Transverse colon (tissue), 4 donors: Measurements from ENCODE around the gene NAGLU. TPM values are rescaled to one million over a fixed set of nuclear protein-coding genes. Genes with fewer than 3 reads are reported as not detected.

Experiments
- DNase-seq: peaks from one replicate; pipeline ENCODE4 v3.0.0-alpha.2; 2019
- H3K27ac ChIP-seq, 4 donors: fragments of 200-600 bp; sonication (generic); 2 replicates each; pipeline ENCODE4 v1.5.1; 2016 to 2018; ENCODE audit warnings: inconsistent platforms in 4 of 4
- H3K27me3 ChIP-seq: fragments of 200-600 bp; sonication (generic); 2 replicates; pipeline ENCODE4 v1.5.1; 2017; ENCODE audit warnings: inconsistent platforms
- H3K36me3 ChIP-seq, 4 donors: fragments of 200-600 bp; sonication (generic); 2 replicates each; pipeline ENCODE4 v1.5.1; 2017 to 2019; ENCODE audit warnings: inconsistent platforms in 4 of 4
- H3K4me1 ChIP-seq, 4 donors: fragments of 200-600 bp; sonication (generic); 2 replicates each; pipeline ENCODE4 v1.5.1; 2017 to 2020; ENCODE audit warnings: inconsistent platforms in 4 of 4
- H3K4me3 ChIP-seq, 4 donors: fragments of 200-600 bp; sonication (generic); 1 replicate in 1 of 4; 2 replicates in 3 of 4; pipeline versions ENCODE4 v1.5.1 to v1.6.1; 2017 to 2019; ENCODE audit warnings: inconsistent platforms in 4 of 4
- H3K9me3 ChIP-seq, 2 donors: fragments of 200-600 bp; sonication (generic); 2 replicates each; pipeline ENCODE4 v1.5.1; 2017 to 2019; ENCODE audit warnings: inconsistent platforms in 2 of 2
- EP300 ChIP-seq: sonication (generic); formaldehyde crosslinking; IDR thresholded peaks from one replicate; pipeline ENCODE4 v1.6.1; 2017; ENCODE audit warnings: antibody characterized with exemption, low read depth
- POLR2A ChIP-seq: fragments of 450-650 bp; IDR thresholded peaks from one replicate; pipeline ENCODE4 v1.6.1; 2016; ENCODE audit warnings: antibody characterized with exemption, mild to moderate bottlenecking, moderate library complexity
- POLR2AphosphoS5 ChIP-seq, 3 donors: sonication (generic); formaldehyde crosslinking; IDR thresholded peaks; one replicate each; pipeline ENCODE4 v1.6.1; 2016; ENCODE audit warnings: antibody characterized with exemption in 3 of 3
- WGBS, 2 donors: methylation state at CpG; one replicate each; pipeline ENCODE4 v1.1.5; 2018; ENCODE audit warnings: low coverage in 1 of 2; 5-methylcytosine and 5-hydroxymethylcytosine counted together
- in situ Hi-C, 4 donors: fragments of 200-750 bp; cut with MboI; loops; one replicate each; pipeline versions ENCODE4 v1.15.0 to v1.15.1; 2017; ENCODE audit warnings: low sequenced_read_pairs in 3 of 4, low pct_ligation_motif_present in 1 of 4, low pct_unique_long_range_greater_than_20kb in 1 of 4
- intact Hi-C: fragments of 100-400 bp; cut with DNase I; formaldehyde crosslinking; loops from one replicate; pipeline ENCODE4 v1.15.1; 2023; ENCODE audit warnings: low total_unique reads
- total RNA-seq, 4 donors: library from RNA; depleted of rRNA; stranded (reverse); fragments of >200 nt; gene quantifications; one replicate each; pipeline ENCODE4 v1.1.0, GENCODE V29; 2016
- TF ChIP-seq, protein P1 (sequence below), 5 experiments: fragments of 200-600 bp in 3 of 5; fragments of 450-650 bp in 2 of 5; sonication (generic) in 3 of 5; IDR thresholded peaks; 1 replicate in 2 of 5; 2 replicates in 3 of 5; pipeline ENCODE4 v1.5.1; 2016 to 2017; ENCODE audit warnings: antibody characterized with exemption in 5 of 5, inconsistent platforms in 3 of 5, mild to moderate bottlenecking in 2 of 5, moderate library complexity in 1 of 5

Gene NAGLU
- total RNA-seq, 4 donors from 2014 or later: 35.4 to 95.7 (median 66.2) TPM

DNA sequence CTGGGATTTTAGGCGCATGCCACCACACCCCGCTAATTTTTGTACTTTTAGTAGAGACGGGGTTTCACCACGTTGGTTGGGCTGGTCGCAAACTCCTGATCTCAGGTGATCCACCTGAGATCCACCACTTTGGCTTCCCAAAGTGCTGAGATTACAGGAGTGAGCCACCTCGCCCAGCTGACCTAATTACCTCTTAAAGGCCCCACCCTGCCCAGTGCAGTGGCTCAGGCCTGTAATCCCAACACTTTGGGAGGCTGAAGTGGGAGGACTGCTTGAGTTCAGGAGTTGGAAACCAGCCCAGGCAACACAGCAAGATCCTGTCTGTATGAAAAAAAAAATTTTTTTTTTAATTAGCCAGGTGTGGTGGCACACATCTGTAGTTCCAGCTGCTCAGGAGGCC is 23.0 kb downstream of the NAGLU start:
- H3K27ac ChIP-seq: peak overlapping the region; percentile 33 to 50 (median 48)

DNA sequence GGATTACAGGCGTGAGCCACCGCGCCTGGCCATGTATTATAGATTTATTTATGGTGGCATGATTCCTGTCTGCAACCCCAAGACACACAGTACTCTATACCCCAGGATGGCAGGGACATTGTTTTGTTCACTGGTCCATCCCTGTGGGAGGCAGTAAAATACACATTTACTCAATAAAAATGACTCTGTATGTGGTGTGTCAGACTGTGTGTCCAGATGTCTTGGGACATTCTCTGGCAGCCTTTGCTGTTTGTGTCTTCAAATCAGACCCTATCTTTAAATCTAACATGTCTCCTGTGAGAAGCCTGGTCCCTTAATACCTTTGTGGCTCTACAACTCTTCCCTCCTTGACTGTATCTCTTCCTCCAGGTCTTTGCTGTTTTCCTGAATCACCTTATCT is 24.2 kb downstream of the NAGLU start:
- H3K36me3 ChIP-seq: peaks cover 0 to 6% (median 0%) of the 10 kb centered on the region in 4 donors
- H3K27me3 ChIP-seq: no peaks in the 10 kb centered on the region
- no peaks in the 10 kb centered on the region for H3K9me3 ChIP-seq
- no peak overlapping the region for H3K4me3 ChIP-seq
- in situ Hi-C loops: no loop called here
- H3K4me1 ChIP-seq: peaks cover 11 to 50% (median 36%) of the 10 kb centered on the region in 4 donors
- intact Hi-C loops: no loop called here
- 89% methylated on average over 3 of the region's 3 CpGs; no CpG with 5 or more reads in 1 of the 2 donors for WGBS, 2 donors
- TF ChIP-seq, protein P1, sequence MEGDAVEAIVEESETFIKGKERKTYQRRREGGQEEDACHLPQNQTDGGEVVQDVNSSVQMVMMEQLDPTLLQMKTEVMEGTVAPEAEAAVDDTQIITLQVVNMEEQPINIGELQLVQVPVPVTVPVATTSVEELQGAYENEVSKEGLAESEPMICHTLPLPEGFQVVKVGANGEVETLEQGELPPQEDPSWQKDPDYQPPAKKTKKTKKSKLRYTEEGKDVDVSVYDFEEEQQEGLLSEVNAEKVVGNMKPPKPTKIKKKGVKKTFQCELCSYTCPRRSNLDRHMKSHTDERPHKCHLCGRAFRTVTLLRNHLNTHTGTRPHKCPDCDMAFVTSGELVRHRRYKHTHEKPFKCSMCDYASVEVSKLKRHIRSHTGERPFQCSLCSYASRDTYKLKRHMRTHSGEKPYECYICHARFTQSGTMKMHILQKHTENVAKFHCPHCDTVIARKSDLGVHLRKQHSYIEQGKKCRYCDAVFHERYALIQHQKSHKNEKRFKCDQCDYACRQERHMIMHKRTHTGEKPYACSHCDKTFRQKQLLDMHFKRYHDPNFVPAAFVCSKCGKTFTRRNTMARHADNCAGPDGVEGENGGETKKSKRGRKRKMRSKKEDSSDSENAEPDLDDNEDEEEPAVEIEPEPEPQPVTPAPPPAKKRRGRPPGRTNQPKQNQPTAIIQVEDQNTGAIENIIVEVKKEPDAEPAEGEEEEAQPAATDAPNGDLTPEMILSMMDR (IDR thresholded peaks at IDR 0.05): no peak
- TF ChIP-seq POLR2A (no peak), EP300 (no peak), POLR2AphosphoS5 (IDR thresholded peaks at IDR 0.05) (no peak)
- peak overlapping the region in 1 of 4 donors; percentile 33 for H3K27ac ChIP-seq
- DNase-seq: no peak

More for the DNA sequence above, 23.0 kb downstream of the NAGLU start:
- Histone ChIP-seq H3K4me1 (peaks cover 10 to 50% (median 39%) of the 10 kb centered on the region in 4 donors), H3K4me3 (no peak overlapping the region), H3K36me3 (no peaks in the 10 kb centered on the region), H3K27me3 (no peaks in the 10 kb centered on the region), H3K9me3 (no peaks in the 10 kb centered on the region)
- no peak for TF ChIP-seq POLR2AphosphoS5 (IDR thresholded peaks at IDR 0.05)
- TF ChIP-seq, protein P1 (IDR thresholded peaks at IDR 0.05): no peak
- no peak for TF ChIP-seq EP300
- TF ChIP-seq POLR2A: no peak
- 61 to 80% methylated on average over 2 to 6 of the region's 6 CpGs for WGBS, 2 donors
- peak; percentile 54 for DNase-seq
- intact Hi-C loops (no loop called here), in situ Hi-C loops (no loop called here)

DNA sequence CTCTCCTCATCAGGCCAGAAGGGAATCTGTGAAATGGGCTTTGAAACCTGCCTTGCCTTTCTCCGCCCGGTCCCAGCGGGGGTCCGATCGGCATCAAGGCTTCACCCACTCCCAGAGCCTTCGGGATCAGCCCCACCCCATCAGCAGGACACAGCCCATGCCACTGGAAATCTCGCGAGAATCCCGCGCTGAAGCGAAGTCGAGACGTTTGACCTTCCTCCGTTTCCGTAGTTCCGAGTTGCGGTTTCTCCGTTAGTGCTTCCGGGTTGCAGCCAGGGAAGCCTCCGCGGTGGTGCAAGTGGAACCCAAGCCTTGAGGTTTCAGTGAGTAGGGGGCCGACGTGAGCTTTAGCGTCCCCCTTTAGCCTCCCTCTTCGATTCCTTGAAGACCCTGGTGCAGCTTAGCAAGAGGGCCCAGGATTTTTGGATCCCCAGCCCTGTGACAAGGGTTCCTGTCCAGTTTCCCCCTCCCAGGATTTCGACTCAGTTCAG is 25.9 kb downstream of the NAGLU start, which contains the start of gene COASY:
Gene COASY (plus strand): TSS at position 252 of the 491 bp plus-strand sequence. CDS start 475 bp downstream, outside the sequence.
- TF ChIP-seq POLR2A (peak; percentile 79), POLR2AphosphoS5 (IDR thresholded peaks at IDR 0.05) (peak; percentile 79 to 94 (median 92))
- TF ChIP-seq, protein P1 (IDR thresholded peaks at IDR 0.05): no peak
- peak; percentile 98 for DNase-seq
- intact Hi-C loops (no loop called here), in situ Hi-C loops (no loop called here)
- WGBS, 2 donors: 1% methylated on average over 26 of the region's 26 CpGs; no CpG with 5 or more reads in 1 of the 2 donors
- Histone ChIP-seq H3K4me1 (peaks cover 18 to 52% (median 41%) of the 10 kb centered on the region in 4 donors), H3K9me3 (no peaks in the 10 kb centered on the region), H3K4me3 (peak within 1 kb of the TSS; percentile 66 to 92 (median 85)), H3K36me3 (peaks cover 0 to 6% (median 0%) of the 10 kb centered on the region in 4 donors), H3K27me3 (no peaks in the 10 kb centered on the region), H3K27ac (peak within 1 kb of the TSS; percentile 88 to 93 (median 92))

DNA sequence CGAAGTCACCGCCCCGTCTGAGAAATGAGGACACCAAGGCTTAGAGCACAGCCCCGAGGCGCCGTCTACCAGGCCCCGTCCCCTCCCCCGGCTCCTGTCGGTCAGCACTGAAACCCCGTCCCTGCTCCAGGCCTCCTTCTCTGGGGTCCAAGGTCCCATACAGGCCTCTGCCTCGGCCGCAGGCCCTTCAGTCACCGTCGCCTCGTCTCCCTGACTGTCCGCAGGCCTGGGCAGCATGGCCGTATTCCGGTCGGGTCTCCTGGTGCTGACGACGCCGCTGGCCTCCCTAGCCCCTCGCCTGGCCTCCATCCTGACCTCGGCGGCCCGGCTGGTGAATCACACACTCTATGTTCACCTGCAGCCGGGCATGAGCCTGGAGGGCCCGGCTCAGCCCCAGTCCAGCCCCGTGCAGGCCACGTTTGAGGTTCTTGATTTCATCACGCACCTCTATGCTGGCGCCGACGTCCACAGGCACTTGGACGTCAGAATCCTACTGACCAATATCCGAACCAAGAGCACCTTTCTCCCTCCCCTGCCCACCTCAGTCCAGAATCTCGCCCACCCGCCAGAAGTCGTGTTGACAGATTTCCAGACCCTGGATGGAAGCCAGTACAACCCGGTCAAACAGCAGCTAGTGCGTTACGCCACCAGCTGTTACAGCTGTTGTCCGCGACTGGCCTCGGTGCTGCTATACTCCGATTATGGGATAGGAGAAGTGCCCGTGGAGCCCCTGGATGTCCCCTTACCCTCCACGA is 26.5 kb downstream of the NAGLU start:
- peak; percentile 39 for DNase-seq

More for the DNA sequence above, 26.5 kb downstream of the NAGLU start:
- H3K4me3 ChIP-seq: peak overlapping the region; percentile 66 to 92 (median 85)
- 7% methylated on average over 37 of the region's 48 CpGs; no CpG with 5 or more reads in 1 of the 2 donors for WGBS, 2 donors
- no peaks in the 10 kb centered on the region for H3K27me3 ChIP-seq
- peaks cover 0 to 6% (median 0%) of the 10 kb centered on the region in 4 donors for H3K36me3 ChIP-seq
- peak overlapping the region; percentile 88 to 93 (median 92) for H3K27ac ChIP-seq
- TF ChIP-seq, protein P1 (IDR thresholded peaks at IDR 0.05): no peak
- no peak for TF ChIP-seq POLR2A
- no peak for TF ChIP-seq POLR2AphosphoS5 (IDR thresholded peaks at IDR 0.05)
- TF ChIP-seq EP300: no peak
- in situ Hi-C loops (no loop called here), intact Hi-C loops (no loop called here)
- peaks cover 18 to 54% (median 42%) of the 10 kb centered on the region in 4 donors for H3K4me1 ChIP-seq
- no peaks in the 10 kb centered on the region for H3K9me3 ChIP-seq
